Type B pancreatic cell (in vitro differentiated cells): Measurements from ENCODE around the gene USP24. TPM values are rescaled to one million over a fixed set of nuclear protein-coding genes. Genes with fewer than 3 reads are reported as not detected.
A peak's percentile ranks its signal among the peaks of the same experiment; 100 is the strongest.

Experiments
- DNase-seq: peaks from one replicate; pipeline ENCODE4 v3.0.0; 2021; ENCODE audit warnings: mixed read lengths; ENCODE audit not compliant: unreplicated experiment; ENCODE audit errors: extremely low spot score
- H3K27ac Mint-ChIP-seq: 2 replicates; pipeline ENCODE4 v1.8.0; 2021; ENCODE audit warnings: mild to moderate bottlenecking, mixed read lengths
- H3K27me3 Mint-ChIP-seq: 2 replicates; pipeline ENCODE4 v1.8.0; 2021; ENCODE audit warnings: mixed read lengths
- H3K36me3 Mint-ChIP-seq: 2 replicates; pipeline ENCODE4 v1.8.0; 2021; ENCODE audit warnings: mixed read lengths
- H3K4me1 Mint-ChIP-seq: one replicate; pipeline ENCODE4 v1.8.0; 2021; ENCODE audit warnings: mixed read lengths; ENCODE audit not compliant: unreplicated experiment
- H3K4me3 Mint-ChIP-seq: 2 replicates; pipeline ENCODE4 v1.8.0; 2021; ENCODE audit warnings: mild to moderate bottlenecking, mixed read lengths
- H3K9me3 Mint-ChIP-seq: 2 replicates; pipeline ENCODE4 v1.8.0; 2021; ENCODE audit warnings: mixed read lengths
- CTCF ChIP-seq: fragments of 200-600 bp; sonication (generic); conservative IDR thresholded peaks from 2 replicates; pipeline ENCODE4 v1.5.0; 2021; ENCODE audit warnings: antibody characterized with exemption, mild to moderate bottlenecking
- total RNA-seq: library from RNA; stranded (reverse); gene quantifications from 2 replicates; pipeline ENCODE4 v1.2.1, GENCODE V29; 2021; ENCODE audit warnings: low replicate concordance

USP24 gene
- total RNA-seq, 1 donor from 2014 or later = 44.5 TPM

- DNase-seq = no peak
- no peak overlapping the region for H3K27ac Mint-ChIP-seq
- no peak for TF ChIP-seq CTCF
- H3K4me3 Mint-ChIP-seq = no peak overlapping the region
- H3K27me3 Mint-ChIP-seq = peaks cover 41% of the 10 kb centered on the region
- H3K36me3 Mint-ChIP-seq = peaks cover 5% of the 10 kb centered on the region
- H3K4me1 Mint-ChIP-seq = peaks cover 18% of the 10 kb centered on the region
- no peaks in the 10 kb centered on the region for H3K9me3 Mint-ChIP-seq
Measured at GRCh38 chr1:55043726-55044125, 171.4 kb downstream of the USP24 start.

- Mint-ChIP-seq H3K9me3 (no peaks in the 10 kb centered on the region), H3K36me3 (peaks cover 5% of the 10 kb centered on the region), H3K27me3 (peaks cover 48% of the 10 kb centered on the region), H3K4me1 (peaks cover 20% of the 10 kb centered on the region), H3K27ac (no peak overlapping the region), H3K4me3 (peak overlapping the region; percentile 62)
- DNase-seq = no peak
- no peak for TF ChIP-seq CTCF
Measured at GRCh38 chr1:55043011-55043410, 172.2 kb downstream of the USP24 start.

- Mint-ChIP-seq H3K9me3 (no peaks in the 10 kb centered on the region), H3K27me3 (peaks cover 57% of the 10 kb centered on the region), H3K4me3 (peak overlapping the region; percentile 91), H3K27ac (no peak overlapping the region), H3K4me1 (peaks cover 20% of the 10 kb centered on the region), H3K36me3 (peaks cover 5% of the 10 kb centered on the region)
- DNase-seq = no peak
- no peak for TF ChIP-seq CTCF
Measured at GRCh38 chr1:55041613-55042012, 173.6 kb downstream of the USP24 start.

- H3K4me3 Mint-ChIP-seq = peak overlapping the region; percentile 91
- no peak for DNase-seq
- no peak overlapping the region for H3K27ac Mint-ChIP-seq
- peaks cover 5% of the 10 kb centered on the region for H3K36me3 Mint-ChIP-seq
- peaks cover 62% of the 10 kb centered on the region for H3K27me3 Mint-ChIP-seq
- H3K9me3 Mint-ChIP-seq = no peaks in the 10 kb centered on the region
- TF ChIP-seq CTCF = no peak
- peaks cover 23% of the 10 kb centered on the region for H3K4me1 Mint-ChIP-seq
Measured at GRCh38 chr1:55040933-55041494, 174.2 kb downstream of the USP24 start.

GRCh38 chr1:55040083-55040932 is 174.9 kb downstream of the USP24 start:
- Mint-ChIP-seq H3K4me1 (peaks cover 27% of the 10 kb centered on the region), H3K36me3 (peaks cover 5% of the 10 kb centered on the region), H3K27me3 (peaks cover 69% of the 10 kb centered on the region), H3K4me3 (peak overlapping the region; percentile 91), H3K9me3 (no peaks in the 10 kb centered on the region), H3K27ac (peak overlapping the region; percentile 77)
- no peak for TF ChIP-seq CTCF
- DNase-seq = no peak
